ENCODE results near the gene ONECUT2. TPM values are rescaled to one million over a fixed set of nuclear protein-coding genes. Genes with fewer than 3 reads are reported as not detected.

ONECUT2 gene
- total and polyA plus RNA-seq, 4 donors = 1.8 to 5.7 (median 4.6) TPM

GRCh38 chr18:57461652-57462269, 26.6 kb downstream of the ONECUT2 start:
- H3K4me1 ChIP-seq (ENCODE audit: control insufficient read depth in 4 of 4, insufficient read depth in 4 of 4, low read length in 3 of 4) = peaks cover 9 to 12% (median 11%) of the 10 kb centered on the region in 4 donors
- H3K4me3 ChIP-seq (ENCODE audit: low read depth in 1 of 3, low read length in 3 of 3) = no peak overlapping the region
- TF ChIP-seq HNF4G (IDR thresholded peaks at IDR 0.05) (no peak), EGR1 (IDR thresholded peaks at IDR 0.05; ENCODE audit: low read depth in 2 of 2) (no peak), RAD21 (IDR thresholded peaks at IDR 0.05) (peak; percentile 14 to 39)
- no peaks in the 10 kb centered on the region for H3K9me3 ChIP-seq (ENCODE audit: control insufficient read depth in 4 of 4, low read length in 3 of 4)
- no peak overlapping the region for H3K9ac ChIP-seq (ENCODE audit: low read depth in 1 of 2, low read length in 2 of 2)
- DNase-seq (ENCODE audit: low spot score) = no peak
- 71% methylated on average over 3 of the region's 3 CpGs for WGBS
- no peaks in the 10 kb centered on the region for H3K27me3 ChIP-seq (ENCODE audit: control insufficient read depth in 4 of 4, insufficient read depth in 4 of 4, low read length in 3 of 4)
- H3K36me3 ChIP-seq (ENCODE audit: control insufficient read depth in 4 of 4, insufficient read depth in 3 of 4, low read depth in 1 of 4, low read length in 3 of 4) = peaks cover 0 to 3% (median 0%) of the 10 kb centered on the region in 4 donors
- no peak overlapping the region for H3K27ac ChIP-seq (ENCODE audit: low read depth in 1 of 2, low read length in 2 of 2)

- WGBS = 9% methylated on average over 2 of the region's 2 CpGs
- Histone ChIP-seq H3K27me3 (ENCODE audit: control insufficient read depth in 4 of 4, insufficient read depth in 4 of 4, low read length in 3 of 4) (no peaks in the 10 kb centered on the region), H3K9me3 (ENCODE audit: control insufficient read depth in 4 of 4, low read length in 3 of 4) (no peaks in the 10 kb centered on the region), H3K9ac (ENCODE audit: low read depth in 1 of 2, low read length in 2 of 2) (no peak overlapping the region), H3K36me3 (ENCODE audit: control insufficient read depth in 4 of 4, insufficient read depth in 3 of 4, low read depth in 1 of 4, low read length in 3 of 4) (no peaks in the 10 kb centered on the region), H3K27ac (ENCODE audit: low read depth in 1 of 2, low read length in 2 of 2) (no peak overlapping the region), H3K4me1 (ENCODE audit: control insufficient read depth in 4 of 4, insufficient read depth in 4 of 4, low read length in 3 of 4) (peaks cover 12 to 15% (median 13%) of the 10 kb centered on the region in 4 donors), H3K4me3 (ENCODE audit: low read depth in 1 of 3, low read length in 3 of 3) (no peak overlapping the region)
- DNase-seq (ENCODE audit: low spot score) = no peak
- TF ChIP-seq YY1 (IDR thresholded peaks at IDR 0.05) (peak; percentile 41), RAD21 (IDR thresholded peaks at IDR 0.05) (peak; percentile 24 to 61), NR2F2 (IDR thresholded peaks at IDR 0.05) (no peak), HNF4A (conservative IDR thresholded peaks at IDR 0.05) (peak; percentile 27 to 40), RXRA (IDR thresholded peaks at IDR 0.05) (peak in 1 of 2 donors; percentile 49), GABPA (IDR thresholded peaks at IDR 0.05 in 1 of 2, conservative IDR thresholded peaks at IDR 0.05 in 1 of 2) (peak in 1 of 2 donors; percentile 23), SP1 (IDR thresholded peaks at IDR 0.05) (peak; percentile 14), FOXA1 (IDR thresholded peaks at IDR 0.05) (no peak), HNF4G (IDR thresholded peaks at IDR 0.05) (no peak), JUND (IDR thresholded peaks at IDR 0.05) (peak in 1 of 2 donors; percentile 56), MAX (IDR thresholded peaks at IDR 0.05) (peak; percentile 16)
Measured at GRCh38 chr18:57466307-57466706, 31.1 kb downstream of the ONECUT2 start.

- no peak for DNase-seq (ENCODE audit: low spot score)
- Histone ChIP-seq H3K4me3 (ENCODE audit: low read depth in 1 of 3, low read length in 3 of 3) (no peak overlapping the region), H3K27me3 (ENCODE audit: control insufficient read depth in 4 of 4, insufficient read depth in 4 of 4, low read length in 3 of 4) (no peaks in the 10 kb centered on the region), H3K27ac (ENCODE audit: low read depth in 1 of 2, low read length in 2 of 2) (no peak overlapping the region), H3K9me3 (ENCODE audit: control insufficient read depth in 4 of 4, low read length in 3 of 4) (no peaks in the 10 kb centered on the region), H3K4me1 (ENCODE audit: control insufficient read depth in 4 of 4, insufficient read depth in 4 of 4, low read length in 3 of 4) (peaks cover 12 to 15% (median 13%) of the 10 kb centered on the region in 4 donors), H3K9ac (ENCODE audit: low read depth in 1 of 2, low read length in 2 of 2) (no peak overlapping the region), H3K36me3 (ENCODE audit: control insufficient read depth in 4 of 4, insufficient read depth in 3 of 4, low read depth in 1 of 4, low read length in 3 of 4) (no peaks in the 10 kb centered on the region)
- TF ChIP-seq ATF3 (IDR thresholded peaks at IDR 0.05) (no peak), JUND (IDR thresholded peaks at IDR 0.05) (no peak), RAD21 (IDR thresholded peaks at IDR 0.05) (no peak), HNF4A (conservative IDR thresholded peaks at IDR 0.05) (no peak), FOXA1 (IDR thresholded peaks at IDR 0.05) (no peak), ZBTB33 (IDR thresholded peaks at IDR 0.05) (no peak), HNF4G (IDR thresholded peaks at IDR 0.05) (no peak), SP1 (IDR thresholded peaks at IDR 0.05) (no peak), YY1 (IDR thresholded peaks at IDR 0.05) (no peak)
- 79% methylated on average over 10 of the region's 10 CpGs for WGBS
Measured at GRCh38 chr18:57466745-57467409, 31.7 kb downstream of the ONECUT2 start.
